ENCODE results near the gene CTTNBP2.

Gene CTTNBP2

DNA sequence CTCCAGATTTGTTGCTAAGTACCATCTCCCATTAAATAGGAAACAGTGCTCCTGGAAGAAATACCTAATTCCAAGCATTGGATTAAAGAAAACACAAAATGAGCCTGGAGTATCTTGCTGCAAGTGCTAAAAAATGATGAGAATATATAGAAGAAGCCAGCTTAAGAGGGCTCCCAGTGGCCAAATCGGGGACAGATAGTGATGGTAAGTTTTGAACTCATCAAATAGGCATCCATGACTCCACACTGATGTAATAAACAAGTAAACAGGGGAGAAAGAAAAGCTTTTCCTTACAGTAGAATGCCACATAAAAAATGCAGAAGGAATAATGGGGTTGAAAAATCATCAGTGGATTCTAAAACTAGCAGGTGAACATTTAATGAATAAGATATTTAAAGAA is 72.4 kb downstream of the CTTNBP2 start:
- DNase-seq (ENCODE audit: insufficient read length, low spot score) (no peak), FAIRE-seq (no peak)
- TF ChIP-seq PAX5 (IDR thresholded peaks at IDR 0.05; ENCODE audit: insufficient read depth, low read length, severe bottlenecking) (no peak), SPI1 (IDR thresholded peaks at IDR 0.05; ENCODE audit: low read depth, low read length) (no peak), POU2F2 (IDR thresholded peaks at IDR 0.05; ENCODE audit: low read depth, low read length) (no peak), POLR2AphosphoS5 (IDR thresholded peaks at IDR 0.05; ENCODE audit: low read depth, low read length) (no peak), TAF1 (IDR thresholded peaks at IDR 0.05; ENCODE audit: low read depth, low read length) (no peak), POLR2A (IDR thresholded peaks at IDR 0.05; ENCODE audit: low read depth, low read length) (no peak)

DNA sequence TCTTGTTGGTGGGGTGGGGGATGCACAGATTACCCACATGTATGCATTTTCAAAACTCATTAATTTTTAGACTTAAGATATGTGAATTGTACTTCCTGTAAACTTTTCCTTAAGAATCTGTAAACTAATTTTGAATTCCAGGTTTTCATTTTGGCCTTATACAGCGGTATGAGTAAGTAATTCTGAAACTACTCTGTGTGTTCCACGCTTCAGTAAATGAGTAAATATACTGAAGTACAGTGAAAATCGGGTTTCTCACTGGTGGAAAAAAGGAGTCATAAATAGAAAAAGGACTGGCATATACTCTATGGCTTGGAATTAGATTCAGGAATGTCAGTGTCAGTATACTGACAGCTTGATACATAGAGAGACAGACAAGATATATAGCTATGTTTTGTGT is 72.8 kb downstream of the CTTNBP2 start:
- TF ChIP-seq PAX5 (IDR thresholded peaks at IDR 0.05; ENCODE audit: insufficient read depth, low read length, severe bottlenecking) (no peak), SPI1 (IDR thresholded peaks at IDR 0.05; ENCODE audit: low read depth, low read length) (no peak), TAF1 (IDR thresholded peaks at IDR 0.05; ENCODE audit: low read depth, low read length) (no peak), POU2F2 (IDR thresholded peaks at IDR 0.05; ENCODE audit: low read depth, low read length) (no peak), POLR2AphosphoS5 (IDR thresholded peaks at IDR 0.05; ENCODE audit: low read depth, low read length) (no peak)
- DNase-seq (ENCODE audit: insufficient read length, low spot score), result no peak
- FAIRE-seq, result no peak

DNA sequence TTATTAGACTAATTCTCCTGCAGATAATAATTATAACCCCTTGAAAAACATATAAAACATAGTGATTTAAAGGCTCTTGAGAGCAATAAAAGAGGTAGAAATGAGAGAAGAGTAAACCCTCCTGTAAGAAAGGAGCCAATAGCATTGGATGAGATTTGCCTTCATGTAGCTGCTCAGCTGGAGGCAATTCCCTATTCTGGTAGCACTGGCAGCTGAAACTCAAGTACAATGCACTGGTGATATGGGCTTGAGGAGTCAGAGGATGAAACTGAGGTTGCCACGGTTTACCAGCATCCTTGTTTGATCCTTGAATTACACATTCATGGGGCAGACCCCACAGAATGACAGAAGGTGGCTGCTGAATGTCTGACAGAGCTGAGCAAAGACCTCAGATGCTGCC is 76.4 kb downstream of the CTTNBP2 start:
- DNase-seq (ENCODE audit: insufficient read length, low spot score) (no peak), FAIRE-seq (no peak)
- no peak for TF ChIP-seq SPI1 (IDR thresholded peaks at IDR 0.05; ENCODE audit: low read depth, low read length)
- no peak for TF ChIP-seq PAX5 (IDR thresholded peaks at IDR 0.05; ENCODE audit: insufficient read depth, low read length, severe bottlenecking)
- no peak for TF ChIP-seq TAF1 (IDR thresholded peaks at IDR 0.05; ENCODE audit: low read depth, low read length)
- no peak for TF ChIP-seq POLR2A (IDR thresholded peaks at IDR 0.05; ENCODE audit: low read depth, low read length)
- TF ChIP-seq POLR2AphosphoS5 (IDR thresholded peaks at IDR 0.05; ENCODE audit: low read depth, low read length), result no peak
- TF ChIP-seq POU2F2 (IDR thresholded peaks at IDR 0.05; ENCODE audit: low read depth, low read length), result no peak

- no peak for DNase-seq (ENCODE audit: insufficient read length, low spot score)
- no peak for FAIRE-seq
- no peak for TF ChIP-seq TAF1 (IDR thresholded peaks at IDR 0.05; ENCODE audit: low read depth, low read length)
- TF ChIP-seq POLR2AphosphoS5 (IDR thresholded peaks at IDR 0.05; ENCODE audit: low read depth, low read length), result no peak
- TF ChIP-seq POLR2A (IDR thresholded peaks at IDR 0.05; ENCODE audit: low read depth, low read length), result no peak
- no peak for TF ChIP-seq POU2F2 (IDR thresholded peaks at IDR 0.05; ENCODE audit: low read depth, low read length)
These were observed 79.3 kb downstream of the CTTNBP2 start for GRCh38 chr7:117793976-117794375.

DNA sequence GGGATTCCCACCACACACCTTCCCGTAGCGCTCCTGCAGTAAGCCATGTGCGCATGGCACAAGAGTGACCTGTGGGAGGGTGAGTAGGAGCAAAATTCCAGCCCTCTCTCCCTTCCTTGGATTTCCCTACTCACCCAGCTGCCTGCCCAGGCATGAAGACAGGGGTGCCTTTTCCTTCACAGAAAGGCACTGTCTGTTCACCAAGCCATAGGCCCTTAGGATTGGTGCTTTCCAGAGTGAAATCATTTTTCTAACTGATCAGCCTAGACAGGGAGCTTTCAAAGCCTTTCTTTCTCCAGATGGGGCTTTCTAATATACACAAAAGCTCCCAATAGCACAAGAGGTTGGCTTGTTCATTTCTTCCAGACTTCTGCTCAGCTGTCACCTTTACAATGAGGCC is 79.7 kb downstream of the CTTNBP2 start:
- TF ChIP-seq POLR2A (IDR thresholded peaks at IDR 0.05; ENCODE audit: low read depth, low read length) (no peak), SPI1 (IDR thresholded peaks at IDR 0.05; ENCODE audit: low read depth, low read length) (no peak), POLR2AphosphoS5 (IDR thresholded peaks at IDR 0.05; ENCODE audit: low read depth, low read length) (no peak), PAX5 (IDR thresholded peaks at IDR 0.05; ENCODE audit: insufficient read depth, low read length, severe bottlenecking) (no peak), TAF1 (IDR thresholded peaks at IDR 0.05; ENCODE audit: low read depth, low read length) (no peak), POU2F2 (IDR thresholded peaks at IDR 0.05; ENCODE audit: low read depth, low read length) (no peak)
- DNase-seq (ENCODE audit: insufficient read length, low spot score), result no peak
- peak; percentile 20 for FAIRE-seq

- no peak for DNase-seq (ENCODE audit: insufficient read length, low spot score)
- FAIRE-seq, result peak; percentile 64
- TF ChIP-seq SPI1 (IDR thresholded peaks at IDR 0.05; ENCODE audit: low read depth, low read length), result peak; percentile 95
- no peak for TF ChIP-seq POLR2A (IDR thresholded peaks at IDR 0.05; ENCODE audit: low read depth, low read length)
- TF ChIP-seq POU2F2 (IDR thresholded peaks at IDR 0.05; ENCODE audit: low read depth, low read length), result no peak
- TF ChIP-seq PAX5 (IDR thresholded peaks at IDR 0.05; ENCODE audit: insufficient read depth, low read length, severe bottlenecking), result no peak
- no peak for TF ChIP-seq TAF1 (IDR thresholded peaks at IDR 0.05; ENCODE audit: low read depth, low read length)
- TF ChIP-seq POLR2AphosphoS5 (IDR thresholded peaks at IDR 0.05; ENCODE audit: low read depth, low read length), result no peak
These were observed 81.1 kb downstream of the CTTNBP2 start for GRCh38 chr7:117791877-117792780.

- no peak for DNase-seq (ENCODE audit: insufficient read length, low spot score)
- FAIRE-seq, result no peak
- no peak for TF ChIP-seq POLR2AphosphoS5 (IDR thresholded peaks at IDR 0.05; ENCODE audit: low read depth, low read length)
- TF ChIP-seq POU2F2 (IDR thresholded peaks at IDR 0.05; ENCODE audit: low read depth, low read length), result no peak
- no peak for TF ChIP-seq TAF1 (IDR thresholded peaks at IDR 0.05; ENCODE audit: low read depth, low read length)
- no peak for TF ChIP-seq SPI1 (IDR thresholded peaks at IDR 0.05; ENCODE audit: low read depth, low read length)
- no peak for TF ChIP-seq PAX5 (IDR thresholded peaks at IDR 0.05; ENCODE audit: insufficient read depth, low read length, severe bottlenecking)
- no peak for TF ChIP-seq POLR2A (IDR thresholded peaks at IDR 0.05; ENCODE audit: low read depth, low read length)
These were observed 82.5 kb downstream of the CTTNBP2 start for GRCh38 chr7:117790731-117791130.

- TF ChIP-seq SPI1 (IDR thresholded peaks at IDR 0.05; ENCODE audit: low read depth, low read length) (no peak), POU2F2 (IDR thresholded peaks at IDR 0.05; ENCODE audit: low read depth, low read length) (no peak), POLR2A (IDR thresholded peaks at IDR 0.05; ENCODE audit: low read depth, low read length) (no peak), PAX5 (IDR thresholded peaks at IDR 0.05; ENCODE audit: insufficient read depth, low read length, severe bottlenecking) (no peak), POLR2AphosphoS5 (IDR thresholded peaks at IDR 0.05; ENCODE audit: low read depth, low read length) (no peak), TAF1 (IDR thresholded peaks at IDR 0.05; ENCODE audit: low read depth, low read length) (no peak)
- no peak for FAIRE-seq
- DNase-seq (ENCODE audit: insufficient read length, low spot score), result no peak
These were observed 83.0 kb downstream of the CTTNBP2 start for GRCh38 chr7:117790251-117790650.

GRCh38 chr7:117785431-117785830 is 87.8 kb downstream of the CTTNBP2 start:
- TF ChIP-seq SPI1 (IDR thresholded peaks at IDR 0.05; ENCODE audit: low read depth, low read length), result no peak
- no peak for TF ChIP-seq POU2F2 (IDR thresholded peaks at IDR 0.05; ENCODE audit: low read depth, low read length)
- TF ChIP-seq TAF1 (IDR thresholded peaks at IDR 0.05; ENCODE audit: low read depth, low read length), result no peak
- no peak for TF ChIP-seq PAX5 (IDR thresholded peaks at IDR 0.05; ENCODE audit: insufficient read depth, low read length, severe bottlenecking)
- TF ChIP-seq POLR2AphosphoS5 (IDR thresholded peaks at IDR 0.05; ENCODE audit: low read depth, low read length), result no peak
- no peak for TF ChIP-seq POLR2A (IDR thresholded peaks at IDR 0.05; ENCODE audit: low read depth, low read length)
- no peak for FAIRE-seq
- no peak for DNase-seq (ENCODE audit: insufficient read length, low spot score)

All from GM12891 (cell line).